Gastrocnemius medialis (tissue), 4 donors: ENCODE results near the gene SLC22A5. TPM values are rescaled to one million over a fixed set of nuclear protein-coding genes. Genes with fewer than 3 reads are reported as not detected.
A peak's percentile ranks its signal among the peaks of the same experiment; 100 is the strongest.

Experiments
- ATAC-seq, 2 donors: fragments of 150-250 bp; one replicate each; pipeline ENCODE4 v1.9.1; 2016
- DNase-seq, 2 donors: peaks; one replicate each; pipeline ENCODE4 v3.0.0-alpha.2; 2019
- H3K27ac ChIP-seq, 4 donors: fragments of 200-600 bp; sonication (generic); 1 replicate in 1 of 4; 2 replicates in 3 of 4; pipeline ENCODE4 v1.5.1; 2016 to 2018; ENCODE audit warnings: mild to moderate bottlenecking in 2 of 4, moderate library complexity in 1 of 4
- H3K27me3 ChIP-seq, 3 donors: fragments of 200-600 bp; sonication (generic) in 2 of 3; 1 replicate in 1 of 3; 2 replicates in 2 of 3; pipeline versions ENCODE4 v1.5.1 to v1.6.0; 2016 to 2019; ENCODE audit warnings: mild to moderate bottlenecking in 1 of 3, moderate library complexity in 1 of 3
- H3K36me3 ChIP-seq, 2 donors: fragments of 200-600 bp; sonication (generic) in 1 of 2; one replicate each; pipeline ENCODE4 v1.5.1; 2017 to 2018
- H3K4me1 ChIP-seq, 2 donors: fragments of 200-600 bp; sonication (generic) in 1 of 2; one replicate each; pipeline ENCODE4 v1.5.1; 2016 to 2017; ENCODE audit warnings: mild to moderate bottlenecking in 2 of 2
- H3K4me3 ChIP-seq, 4 donors: fragments of 200-600 bp; sonication (generic) in 3 of 4; 1 replicate in 1 of 4; 2 replicates in 3 of 4; pipeline ENCODE4 v1.5.1; 2016 to 2019; ENCODE audit warnings: mild to moderate bottlenecking in 2 of 4
- H3K9me3 ChIP-seq, 3 donors: fragments of 200-600 bp; sonication (generic) in 2 of 3; 1 replicate in 1 of 3; 2 replicates in 2 of 3; pipeline ENCODE4 v1.5.1; 2016 to 2019
- CTCF ChIP-seq, 5 experiments: fragments of 450-650 bp in 3 of 5; fragments of 200-600 bp in 2 of 5; sonication (generic) in 2 of 5; IDR thresholded peaks in 4 of 5; conservative IDR thresholded peaks in 1 of 5; 1 replicate in 4 of 5; 2 replicates in 1 of 5; pipeline ENCODE4 v1.5.1; 2016 to 2019; ENCODE audit warnings: antibody characterized with exemption in 5 of 5, mild to moderate bottlenecking in 3 of 5, moderate library complexity in 3 of 5
- POLR2A ChIP-seq, 2 donors: fragments of 450-650 bp; IDR thresholded peaks; one replicate each; pipeline ENCODE4 v1.6.1; 2017; ENCODE audit warnings: antibody characterized with exemption in 2 of 2, mild to moderate bottlenecking in 2 of 2, moderate library complexity in 2 of 2
- in situ Hi-C, 4 donors: fragments of 200-750 bp; cut with MboI; loops; one replicate each; pipeline versions ENCODE4 v1.15.0 to v1.8.0; 2017; ENCODE audit warnings: low sequenced_read_pairs in 4 of 4
- intact Hi-C: fragments of 100-400 bp; cut with DNase I; formaldehyde crosslinking; loops from one replicate; pipeline ENCODE4 v1.15.1; 2023; ENCODE audit warnings: low total_unique reads
- total RNA-seq, 4 donors: library from RNA; depleted of rRNA; stranded (reverse); fragments of >200 nt; gene quantifications; one replicate each; pipeline versions ENCODE4 v1.1.0 to v1.2.3, GENCODE V29; 2016

SLC22A5 gene
- total RNA-seq, 4 donors from 2014 or later = 56.2 to 116 (median 79.2) TPM

- peak; percentile 9 to 18 for ATAC-seq
- peak overlapping the region; percentile 92 to 99 (median 96) for H3K27ac ChIP-seq
- H3K4me1 ChIP-seq = peaks cover 33 to 36% of the 10 kb centered on the region in 2 donors
- H3K36me3 ChIP-seq = no peaks in the 10 kb centered on the region
- no peak for TF ChIP-seq POLR2A (IDR thresholded peaks at IDR 0.05)
- no peak for TF ChIP-seq CTCF (IDR thresholded peaks at IDR 0.05 in 4 of 5, conservative IDR thresholded peaks at IDR 0.05 in 1 of 5)
- intact Hi-C loops (loop anchor here (5.0 kb wide), 1 partner anchor 123 kb away; the partner anchor contains the start of gene IRF1), in situ Hi-C loops (no loop called here)
- no peaks in the 10 kb centered on the region for H3K9me3 ChIP-seq
- H3K4me3 ChIP-seq = peak overlapping the region; percentile 64 to 82 (median 78)
- no peaks in the 10 kb centered on the region for H3K27me3 ChIP-seq
- DNase-seq = no peak
Observed at GRCh38 chr5:132369007-132369473, 470 bp upstream of the SLC22A5 start.

- ATAC-seq (peak; percentile 15 to 22), DNase-seq (peak in 1 of 2 donors; percentile 35)
- Histone ChIP-seq H3K36me3 (no peaks in the 10 kb centered on the region), H3K4me1 (peaks cover 30 to 36% of the 10 kb centered on the region in 2 donors), H3K4me3 (peak overlapping the region; percentile 64 to 82 (median 78)), H3K9me3 (no peaks in the 10 kb centered on the region), H3K27ac (peak overlapping the region; percentile 92 to 99 (median 96)), H3K27me3 (no peaks in the 10 kb centered on the region)
- intact Hi-C loops = loop anchor here (2.0 to 10.0 kb wide), 2 partner anchors 76 to 1634 kb away; partner anchors contain the start of genes SLC22A4 and VDAC1
- no peak for TF ChIP-seq CTCF (IDR thresholded peaks at IDR 0.05 in 4 of 5, conservative IDR thresholded peaks at IDR 0.05 in 1 of 5)
- in situ Hi-C loops = loop anchor here in 1 of 4 donors (10.0 kb wide), 1 partner anchor 96 kb away; no protein-coding TSS in a partner anchor
Observed at GRCh38 chr5:132370181-132370970, 866 bp downstream of the SLC22A5 start.

- Histone ChIP-seq H3K4me1 (peaks cover 35 to 43% of the 10 kb centered on the region in 2 donors), H3K4me3 (peak overlapping the region; percentile 64 to 82 (median 78)), H3K36me3 (no peaks in the 10 kb centered on the region), H3K27me3 (no peaks in the 10 kb centered on the region), H3K27ac (peak overlapping the region; percentile 92 to 99 (median 96)), H3K9me3 (no peaks in the 10 kb centered on the region)
- peak; percentile 61 for DNase-seq
- TF ChIP-seq POLR2A (IDR thresholded peaks at IDR 0.05) = peak in 1 of 2 donors; percentile 30
- TF ChIP-seq CTCF (IDR thresholded peaks at IDR 0.05 in 4 of 5, conservative IDR thresholded peaks at IDR 0.05 in 1 of 5) = no peak
- intact Hi-C loops (loop anchor here (2.0 to 10.0 kb wide), 2 partner anchors 76 to 1634 kb away; partner anchors contain the start of genes SLC22A4 and VDAC1), in situ Hi-C loops (loop anchor here in 1 of 4 donors (10.0 kb wide), 1 partner anchor 96 kb away; no protein-coding TSS in a partner anchor)
- ATAC-seq = peak; percentile 45 to 53
Observed at GRCh38 chr5:132370971-132371602, 1.6 kb downstream of the SLC22A5 start.

- in situ Hi-C loops = loop anchor here in 1 of 4 donors (10.0 kb wide), 1 partner anchor 97 kb away; no protein-coding TSS in a partner anchor
- intact Hi-C loops = loop anchor here (2.0 to 10.0 kb wide), 2 partner anchors 77 to 1633 kb away; partner anchors contain the start of genes SLC22A4 and VDAC1
Observed at GRCh38 chr5:132371603-132371994, 2.1 kb downstream of the SLC22A5 start.

More at GRCh38 chr5:132371603-132371994, 2.1 kb downstream of the SLC22A5 start:
- no peak for ATAC-seq
- no peak for DNase-seq
- H3K27ac ChIP-seq = peak overlapping the region; percentile 92 to 99 (median 96)
- no peaks in the 10 kb centered on the region for H3K27me3 ChIP-seq
- TF ChIP-seq CTCF (IDR thresholded peaks at IDR 0.05 in 4 of 5, conservative IDR thresholded peaks at IDR 0.05 in 1 of 5) = no peak
- TF ChIP-seq POLR2A (IDR thresholded peaks at IDR 0.05) = no peak
- H3K9me3 ChIP-seq = no peaks in the 10 kb centered on the region
- no peaks in the 10 kb centered on the region for H3K36me3 ChIP-seq
- H3K4me1 ChIP-seq = peaks cover 40 to 48% of the 10 kb centered on the region in 2 donors
- H3K4me3 ChIP-seq = peak overlapping the region; percentile 64 to 82 (median 78)
